Activated naive CD8-positive, alpha-beta T cell treated with anti-CD3 and anti-CD28 coated beads, Interleukin-2, amount 50 U/mL, for 16 hours (primary cell): ENCODE measurements around the gene SGMS1.

Experiments
- DNase-seq: peaks from one replicate; pipeline ENCODE4 v3.0.0-alpha.2; 2020; ENCODE audit warnings: low read depth, low spot score

The SGMS1 gene

GRCh38 chr10:50613150-50613549 lies 10.6 kb downstream of the SGMS1 start:
- DNase-seq = no peak

DNA sequence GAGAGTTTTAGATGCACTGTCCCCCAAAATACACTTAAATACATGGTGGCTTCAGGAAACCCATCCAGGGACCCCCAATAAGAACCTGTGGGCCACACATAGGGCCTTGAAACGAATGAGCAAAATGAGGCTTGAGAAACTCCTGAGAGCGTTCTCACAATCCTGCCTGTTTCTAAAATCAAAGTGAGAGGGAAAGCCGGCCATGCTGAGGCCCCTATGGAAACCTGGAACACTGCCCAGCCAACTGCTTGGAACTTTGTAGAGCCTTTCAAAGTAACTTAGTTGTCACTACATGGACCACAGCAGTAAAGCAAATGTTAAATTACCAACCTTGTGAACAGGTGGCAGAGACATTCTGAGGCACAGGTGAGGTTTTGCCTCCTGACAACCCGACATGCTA lies 13.4 kb downstream of the SGMS1 start:
- no peak for DNase-seq

DNA sequence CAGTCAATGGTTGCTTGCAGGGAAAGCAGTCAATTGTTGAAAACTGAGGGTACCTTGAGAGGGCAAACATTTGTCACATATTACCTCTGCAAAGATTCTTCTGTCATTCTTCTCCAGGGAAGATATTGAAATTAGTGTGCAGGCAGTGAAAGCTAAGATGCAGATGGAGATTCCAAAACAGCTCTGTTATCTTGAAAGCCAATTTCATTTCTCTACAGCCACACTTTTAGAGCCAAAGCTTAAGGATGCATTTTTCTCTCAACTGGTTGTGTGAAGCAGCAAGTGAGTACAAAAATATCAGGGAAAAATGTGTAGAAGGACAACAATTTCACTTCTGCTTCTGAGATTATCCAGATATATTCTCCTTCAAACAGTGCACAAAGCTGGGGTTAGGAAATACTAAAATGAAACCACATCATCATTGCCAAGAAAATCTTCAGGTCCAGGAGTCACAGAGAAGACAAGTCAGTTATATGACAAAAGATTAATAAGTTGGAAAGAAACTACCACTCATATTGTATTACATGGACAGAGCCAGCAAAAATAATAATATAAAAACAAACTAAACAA lies 16.3 kb downstream of the SGMS1 start:
- DNase-seq = no peak

DNA sequence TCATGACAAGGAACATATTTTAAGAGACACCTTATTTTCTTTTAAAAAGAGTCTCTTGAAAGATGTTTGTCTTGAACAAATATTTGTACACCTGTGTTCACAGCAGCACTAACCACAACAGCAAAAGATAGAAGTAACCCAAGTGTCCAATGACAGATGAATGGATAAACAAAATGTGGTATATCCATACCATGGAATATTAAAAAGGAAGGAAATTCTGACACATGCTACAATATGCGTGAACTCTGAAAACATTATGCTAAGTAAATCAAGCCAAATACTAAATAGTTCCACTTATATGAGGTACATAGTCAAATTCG lies 17.8 kb downstream of the SGMS1 start:
- no peak for DNase-seq

- DNase-seq = no peak
Measured at GRCh38 chr10:50605269-50605950, 18.3 kb downstream of the SGMS1 start.

DNA sequence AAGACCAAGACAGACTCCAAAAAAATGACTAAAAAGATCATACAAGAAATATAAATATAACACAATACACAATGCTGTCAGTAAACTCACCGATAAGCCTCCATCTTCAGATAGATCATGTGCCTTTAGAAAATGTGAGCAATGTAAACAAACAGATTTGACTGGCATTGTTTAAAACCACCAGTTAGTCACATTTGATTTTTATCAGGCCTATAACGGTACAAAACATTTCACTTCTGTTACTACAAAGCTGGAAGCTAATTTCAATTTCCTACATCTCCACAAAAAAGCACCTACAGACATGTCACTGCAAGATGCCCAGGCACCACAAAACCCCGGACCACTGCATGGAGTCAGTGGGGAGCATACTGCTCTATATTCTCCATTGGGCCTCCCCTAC lies 18.9 kb downstream of the SGMS1 start:
- DNase-seq = no peak

DNA sequence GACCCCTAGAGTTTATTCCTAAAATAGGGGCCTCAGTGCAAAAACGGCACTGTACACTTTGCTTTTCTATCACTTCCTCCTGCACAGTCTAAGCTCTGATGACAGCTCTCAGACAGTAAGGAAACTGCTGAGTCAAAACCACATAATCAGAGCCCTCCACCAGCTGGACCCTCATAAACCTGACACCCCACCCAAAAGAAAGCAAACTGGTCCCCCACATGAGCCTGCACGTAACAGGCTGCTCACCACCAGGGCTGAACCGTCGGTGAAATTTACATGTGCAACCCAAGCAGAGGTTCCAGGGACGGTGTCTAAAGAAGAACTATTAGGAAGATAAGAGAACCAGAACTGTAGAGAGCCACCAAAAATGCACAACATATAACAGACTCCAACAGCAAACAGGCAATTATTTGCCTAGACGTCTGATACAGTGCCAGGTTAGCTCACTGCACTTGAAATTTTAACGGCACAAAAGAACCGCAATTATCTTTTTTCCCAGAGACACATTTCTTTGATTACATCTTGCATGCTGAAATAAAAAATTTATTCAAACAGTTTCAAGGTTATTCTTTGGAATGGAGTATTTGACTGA lies 19.6 kb downstream of the SGMS1 start:
- no peak for DNase-seq

DNA sequence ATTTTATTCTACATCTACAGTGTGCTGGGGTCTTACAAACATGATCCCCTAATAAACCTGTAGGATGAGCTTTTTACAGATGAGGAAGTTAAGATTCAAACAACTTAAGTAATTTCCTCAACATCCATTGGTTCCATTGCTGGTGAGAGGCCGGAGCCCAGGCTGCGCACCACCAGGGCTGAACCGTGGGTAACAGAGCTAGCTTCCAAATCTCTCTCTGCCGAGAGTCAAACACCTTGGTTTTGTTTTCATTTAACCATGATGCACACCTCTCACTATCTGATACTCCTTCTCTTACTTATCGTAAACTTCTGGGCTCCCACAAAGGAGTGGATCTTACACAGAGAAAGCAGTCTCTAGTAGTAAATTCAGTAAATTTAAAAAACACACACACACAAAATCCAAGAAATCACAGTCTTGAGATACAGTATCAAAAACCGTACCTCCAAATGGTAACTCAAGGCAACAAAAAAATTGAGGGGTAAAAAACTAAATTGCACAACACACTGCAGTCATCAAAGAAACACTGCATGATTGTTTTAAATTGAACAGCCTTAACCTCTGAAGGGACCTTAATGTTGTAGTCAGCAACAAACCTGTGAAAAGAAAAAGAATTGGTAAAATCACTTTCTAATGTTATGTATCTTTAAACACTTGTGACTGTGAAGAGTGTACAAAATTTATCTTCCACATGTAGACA lies 20.5 kb downstream of the SGMS1 start:
- DNase-seq = no peak

- DNase-seq = no peak
Measured at GRCh38 chr10:50601974-50602373, 21.8 kb downstream of the SGMS1 start.

DNA sequence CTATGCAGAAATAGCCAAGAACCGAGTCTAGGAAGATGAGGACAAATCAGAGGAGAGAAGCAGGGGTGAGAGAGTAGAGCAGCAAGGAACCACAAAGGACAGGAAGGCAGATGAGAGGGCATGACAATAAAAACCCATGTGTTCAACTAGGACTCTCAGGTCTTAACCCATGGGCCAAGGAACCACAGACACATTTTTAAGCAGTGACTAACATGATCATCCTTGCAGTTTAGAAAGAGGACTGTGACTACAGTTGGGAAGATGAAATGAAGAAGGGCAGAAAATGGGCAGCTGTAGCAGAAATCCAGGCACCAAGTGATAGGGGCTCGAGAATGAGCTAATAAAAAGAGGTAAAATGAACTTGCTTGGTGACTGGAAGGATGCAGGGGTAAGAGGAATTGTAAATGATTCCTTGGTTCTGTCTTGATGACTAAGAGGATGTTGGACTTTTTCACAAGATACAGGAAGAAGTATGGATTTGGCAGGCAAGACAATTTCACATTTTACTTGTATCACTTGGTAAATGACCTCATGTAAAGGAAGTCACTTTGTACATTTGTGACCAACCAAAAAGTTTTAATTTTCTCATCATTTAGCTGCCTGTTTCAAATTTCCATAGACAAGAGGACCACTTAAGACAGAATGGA lies 22.8 kb downstream of the SGMS1 start:
- DNase-seq = no peak

- DNase-seq = no peak
Measured at GRCh38 chr10:50600286-50600685, 23.5 kb downstream of the SGMS1 start.

DNA sequence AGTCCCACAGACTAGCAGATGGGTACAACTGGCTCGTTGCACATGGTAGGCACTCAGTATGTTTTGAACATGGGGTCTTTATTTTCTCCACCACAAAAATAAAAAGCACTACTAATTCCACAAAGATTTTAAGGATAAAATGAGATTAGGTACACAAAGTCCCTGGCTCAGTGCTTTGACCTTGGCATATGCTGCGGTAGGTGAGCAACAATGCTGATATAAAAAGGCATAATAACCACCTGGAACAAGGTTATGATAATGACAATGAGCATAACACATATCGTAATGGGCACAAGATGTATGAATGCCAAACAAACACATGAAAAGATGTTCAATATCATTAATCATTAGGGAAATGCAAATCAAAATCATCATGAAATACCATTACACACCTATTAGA lies 26.9 kb downstream of the SGMS1 start:
- DNase-seq = no peak

GRCh38 chr10:50596456-50596855 lies 27.3 kb downstream of the SGMS1 start:
- no peak for DNase-seq

- DNase-seq = no peak
Measured at GRCh38 chr10:50595785-50596184, 28.0 kb downstream of the SGMS1 start.

- DNase-seq = no peak
Measured at GRCh38 chr10:50593523-50594376, 30.0 kb downstream of the SGMS1 start.

- no peak for DNase-seq
Measured at GRCh38 chr10:50592961-50593418, 30.8 kb downstream of the SGMS1 start.

GRCh38 chr10:50590935-50591334 lies 32.8 kb downstream of the SGMS1 start:
- no peak for DNase-seq

DNA sequence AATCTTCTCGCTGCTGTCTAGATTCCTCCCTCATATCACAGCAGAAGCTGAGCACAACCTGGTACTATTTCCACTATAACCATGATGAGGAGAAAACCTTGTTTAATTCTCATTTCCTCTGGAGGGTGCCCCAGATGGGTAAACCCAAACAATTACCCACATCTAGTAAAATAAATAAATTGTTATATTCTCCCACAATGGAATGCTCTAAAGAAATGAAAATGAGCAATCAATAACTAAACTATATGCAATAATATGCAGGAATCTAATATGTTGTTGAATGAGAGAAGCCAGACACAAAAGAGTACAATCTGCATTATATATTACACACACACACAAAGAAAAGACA lies 37.0 kb downstream of the SGMS1 start:
- no peak for DNase-seq

GRCh38 chr10:50585921-50586739 lies 37.6 kb downstream of the SGMS1 start:
- no peak for DNase-seq
